Activated T-helper 1 cell treated with anti-CD3 and anti-CD28 coated beads, Interleukin-12 subunit alpha, Interleukin-12 subunit beta, Interleukin-2, Interleukin-4 antibody, amounts not matched to agents 30 ng/mL and 10 ng/mL and 1 ng/mL, durations not matched to agents 14 hours and 24 hours and 36 hours (primary cell): Measurements from ENCODE around the gene LIN37. TPM values are rescaled to one million over a fixed set of nuclear protein-coding genes. Genes with fewer than 3 reads are reported as not detected.

Experiments
- DNase-seq: peaks from one replicate; pipeline ENCODE4 v3.0.0; 2021; ENCODE audit warnings: low spot score
- H3K27ac Mint-ChIP-seq: one replicate; pipeline ENCODE4 v1.8.0; 2021; ENCODE audit warnings: mild to moderate bottlenecking, mixed read lengths
- H3K27me3 Mint-ChIP-seq: one replicate; pipeline ENCODE4 v1.8.0; 2022; ENCODE audit warnings: mild to moderate bottlenecking, moderate library complexity, mixed read lengths; ENCODE audit not compliant: insufficient read depth
- H3K36me3 Mint-ChIP-seq: one replicate; pipeline ENCODE4 v1.8.0; 2021; ENCODE audit warnings: low read depth, mixed read lengths
- H3K4me1 Mint-ChIP-seq: one replicate; pipeline ENCODE4 v1.8.0; 2021; ENCODE audit warnings: low read depth, mixed read lengths
- H3K4me3 Mint-ChIP-seq: one replicate; pipeline ENCODE4 v1.8.0; 2021; ENCODE audit warnings: mild to moderate bottlenecking, moderate library complexity, mixed read lengths
- H3K9me3 Mint-ChIP-seq: one replicate; pipeline ENCODE4 v1.8.0; 2021; ENCODE audit warnings: mixed read lengths
- intact Hi-C: fragments of 100-400 bp; cut with micrococcal nuclease; formaldehyde crosslinking; loops from one replicate; pipeline ENCODE4 v1.15.1; 2024
- total RNA-seq: library from RNA; stranded (reverse); gene quantifications from 2 replicates; pipeline ENCODE4 v1.2.3, GENCODE V29; 2022

Gene LIN37
- total RNA-seq, 1 donor from 2014 or later: 9.3 TPM

- intact Hi-C loops: loop anchor here (5.0 to 10.0 kb wide), 3 partner anchors 195 to 587 kb away; partner anchors contain the start of genes FXYD5, TMEM147 and ZNF565
- DNase-seq: peak; percentile 72
- H3K4me3 Mint-ChIP-seq: peak within 1 kb of the TSS; percentile 98
- H3K27ac Mint-ChIP-seq: peak within 1 kb of the TSS; percentile 97
- peaks cover 32% of the 10 kb centered on the region for H3K4me1 Mint-ChIP-seq
- H3K36me3 Mint-ChIP-seq: peaks cover 23% of the 10 kb centered on the region
- peaks cover 2% of the 10 kb centered on the region for H3K27me3 Mint-ChIP-seq
- H3K9me3 Mint-ChIP-seq: no peaks in the 10 kb centered on the region
These were observed 6.2 kb upstream of the LIN37 start, which contains the start of gene IGFLR1 for GRCh38 chr19:35742121-35742724. Gene IGFLR1, minus strand, starts transcription at chr19:35742452. Its CDS starts 1,272 bp downstream, at chr19:35741180.

GRCh38 chr19:35743640-35744429 is 4.5 kb upstream of the LIN37 start:
- Mint-ChIP-seq H3K4me3 (peak overlapping the region; percentile 98), H3K27me3 (peaks cover 2% of the 10 kb centered on the region), H3K27ac (peak overlapping the region; percentile 96), H3K36me3 (peaks cover 14% of the 10 kb centered on the region), H3K4me1 (peaks cover 39% of the 10 kb centered on the region), H3K9me3 (no peaks in the 10 kb centered on the region)
- intact Hi-C loops: loop anchor here (1.0 to 10.0 kb wide), 8 partner anchors 31 to 589 kb away; partner anchors contain the start of genes ALKBH6, ARHGAP33, COX6B1 and FXYD5
- DNase-seq: no peak

GRCh38 chr19:35744430-35745327 is 3.7 kb upstream of the LIN37 start:
- Mint-ChIP-seq H3K4me3 (peak overlapping the region; percentile 98), H3K27me3 (peaks cover 2% of the 10 kb centered on the region), H3K4me1 (peaks cover 45% of the 10 kb centered on the region), H3K9me3 (no peaks in the 10 kb centered on the region), H3K36me3 (peaks cover 12% of the 10 kb centered on the region), H3K27ac (peak overlapping the region; percentile 96)
- intact Hi-C loops: loop anchor here (1.0 to 10.0 kb wide), 12 partner anchors 27 to 590 kb away; partner anchors contain the start of genes ALKBH6, ARHGAP33, COX6B1 and FXYD5
- DNase-seq: peak; percentile 93

- H3K27ac Mint-ChIP-seq: peak within 1 kb of the TSS; percentile 96
- DNase-seq: peak; percentile 98
- peaks cover 2% of the 10 kb centered on the region for H3K27me3 Mint-ChIP-seq
- intact Hi-C loops: loop anchor here (1.0 to 10.0 kb wide), 8 partner anchors 28 to 591 kb away; partner anchors contain the start of genes ALKBH6, ARHGAP33, FXYD5 and THAP8
- H3K4me3 Mint-ChIP-seq: peak within 1 kb of the TSS; percentile 98
- H3K36me3 Mint-ChIP-seq: peaks cover 12% of the 10 kb centered on the region
- H3K9me3 Mint-ChIP-seq: no peaks in the 10 kb centered on the region
- peaks cover 53% of the 10 kb centered on the region for H3K4me1 Mint-ChIP-seq
These were observed 2.9 kb upstream of the LIN37 start, which contains the start of the genes PSENEN and U2AF1L4 for GRCh38 chr19:35745328-35746086. Gene PSENEN, plus strand, starts transcription at chr19:35745651. Its CDS starts 280 bp downstream, at chr19:35745931. Gene U2AF1L4, minus strand, starts transcription at chr19:35745418. Its CDS starts 27 bp downstream, at chr19:35745391.

GRCh38 chr19:35746087-35746462 is 2.3 kb upstream of the LIN37 start:
- Mint-ChIP-seq H3K9me3 (no peaks in the 10 kb centered on the region), H3K27ac (peak overlapping the region; percentile 96), H3K4me1 (peaks cover 53% of the 10 kb centered on the region), H3K4me3 (peak overlapping the region; percentile 98), H3K27me3 (peaks cover 2% of the 10 kb centered on the region), H3K36me3 (peaks cover 11% of the 10 kb centered on the region)
- DNase-seq: no peak
- intact Hi-C loops: loop anchor here (10.0 kb wide), 1 partner anchor 591 kb away; the partner anchor contains the start of gene FXYD5

- peak overlapping the region; percentile 96 for H3K27ac Mint-ChIP-seq
- intact Hi-C loops: loop anchor here (10.0 kb wide), 1 partner anchor 592 kb away; the partner anchor contains the start of gene FXYD5
- peaks cover 53% of the 10 kb centered on the region for H3K4me1 Mint-ChIP-seq
- peak overlapping the region; percentile 98 for H3K4me3 Mint-ChIP-seq
- DNase-seq: no peak
- H3K36me3 Mint-ChIP-seq: peaks cover 11% of the 10 kb centered on the region
- H3K9me3 Mint-ChIP-seq: no peaks in the 10 kb centered on the region
- H3K27me3 Mint-ChIP-seq: peaks cover 2% of the 10 kb centered on the region
These were observed 1.8 kb upstream of the LIN37 start for GRCh38 chr19:35746531-35746930.

GRCh38 chr19:35750167-35750566 is 1.8 kb downstream of the LIN37 start:
- peak overlapping the region; percentile 62 for H3K4me3 Mint-ChIP-seq

GRCh38 chr19:35751839-35752745 is 3.7 kb downstream of the LIN37 start:
- Mint-ChIP-seq H3K4me3 (no peak overlapping the region), H3K36me3 (peaks cover 18% of the 10 kb centered on the region), H3K27ac (no peak overlapping the region), H3K9me3 (no peaks in the 10 kb centered on the region), H3K27me3 (no peaks in the 10 kb centered on the region), H3K4me1 (peaks cover 36% of the 10 kb centered on the region)
- intact Hi-C loops: no loop called here
- no peak for DNase-seq

More at GRCh38 chr19:35750167-35750566, 1.8 kb downstream of the LIN37 start:
- Mint-ChIP-seq H3K9me3 (no peaks in the 10 kb centered on the region), H3K27ac (peak overlapping the region; percentile 44), H3K36me3 (peaks cover 17% of the 10 kb centered on the region), H3K4me1 (peaks cover 38% of the 10 kb centered on the region), H3K27me3 (peaks cover 2% of the 10 kb centered on the region)
- no peak for DNase-seq
- intact Hi-C loops: no loop called here

- Mint-ChIP-seq H3K4me3 (no peak overlapping the region), H3K4me1 (peaks cover 41% of the 10 kb centered on the region), H3K27me3 (no peaks in the 10 kb centered on the region), H3K9me3 (no peaks in the 10 kb centered on the region), H3K36me3 (peaks cover 17% of the 10 kb centered on the region), H3K27ac (no peak overlapping the region)
- intact Hi-C loops: no loop called here
- no peak for DNase-seq
These were observed 4.5 kb downstream of the LIN37 start for GRCh38 chr19:35752746-35753350.

GRCh38 chr19:35753634-35754369 is 5.4 kb downstream of the LIN37 start:
- Mint-ChIP-seq H3K4me3 (no peak overlapping the region), H3K36me3 (peaks cover 15% of the 10 kb centered on the region), H3K27me3 (no peaks in the 10 kb centered on the region), H3K9me3 (no peaks in the 10 kb centered on the region), H3K27ac (no peak overlapping the region), H3K4me1 (peaks cover 36% of the 10 kb centered on the region)
- no peak for DNase-seq
- intact Hi-C loops: no loop called here
